ENCODE measurements around the gene SHF.
"Not testable (repeated sequence)": the region's sequence is repeated elsewhere in the genome, so short reads cannot be mapped to it uniquely, and the experiment has no call there.

Gene SHF

GRCh38 chr15:45187894-45188830, at the start of gene SHF:
Gene SHF (minus strand): TSS chr15:45187966. CDS start chr15:45187951, 15 bp downstream.
- DNase-seq, result no peak

GRCh38 chr15:45236806-45237205, 49.0 kb upstream of the SHF start:
- DNase-seq, result not testable (repeated sequence)

GRCh38 chr15:45234562-45235235, 46.9 kb upstream of the SHF start:
- no peak for DNase-seq

- DNase-seq, result no peak
These were observed 44.2 kb upstream of the SHF start for GRCh38 chr15:45231864-45232562.

GRCh38 chr15:45231132-45231531, 43.4 kb upstream of the SHF start:
- DNase-seq, result no peak

GRCh38 chr15:45230245-45230965, 42.6 kb upstream of the SHF start:
- DNase-seq, result no peak

- DNase-seq, result no peak
These were observed 41.2 kb upstream of the SHF start for GRCh38 chr15:45228931-45229330.

- DNase-seq, result no peak
These were observed 37.9 kb upstream of the SHF start for GRCh38 chr15:45225506-45226273.

- DNase-seq, result no peak
These were observed 37.0 kb upstream of the SHF start for GRCh38 chr15:45224621-45225217.

GRCh38 chr15:45221967-45222366, 34.2 kb upstream of the SHF start:
- no peak for DNase-seq

GRCh38 chr15:45221053-45221599, 33.4 kb upstream of the SHF start:
- no peak for DNase-seq

GRCh38 chr15:45212493-45212892, 24.7 kb upstream of the SHF start:
- no peak for DNase-seq

GRCh38 chr15:45205192-45205591, 17.4 kb upstream of the SHF start:
- DNase-seq, result no peak

- DNase-seq, result no peak
These were observed 15.4 kb upstream of the SHF start for GRCh38 chr15:45203182-45203581.

- no peak for DNase-seq
These were observed 14.1 kb upstream of the SHF start for GRCh38 chr15:45201869-45202268.

GRCh38 chr15:45201557-45201859, 13.7 kb upstream of the SHF start:
- no peak for DNase-seq

- DNase-seq, result peak; percentile 16
These were observed 13.2 kb upstream of the SHF start for GRCh38 chr15:45200799-45201556.

- DNase-seq, result peak; percentile 83
These were observed 12.4 kb upstream of the SHF start for GRCh38 chr15:45200001-45200798.

GRCh38 chr15:45199136-45199810, 11.5 kb upstream of the SHF start:
- no peak for DNase-seq
